GM21447 (cell line): ENCODE data around the gene MEF2D.

ENCODE experiments used
- ATAC-seq: cut with Tn5 transposase; IDR thresholded peaks from one replicate; pipeline ENCODE4 v1.9.1; 2021; ENCODE audit not compliant: unreplicated experiment

MEF2D gene

GRCh38 chr1:156448134-156448967 lies 52.2 kb downstream of the MEF2D start:
- ATAC-seq, result no peak

- no peak for ATAC-seq
Observed at GRCh38 chr1:156445789-156446263, 54.7 kb downstream of the MEF2D start.

DNA sequence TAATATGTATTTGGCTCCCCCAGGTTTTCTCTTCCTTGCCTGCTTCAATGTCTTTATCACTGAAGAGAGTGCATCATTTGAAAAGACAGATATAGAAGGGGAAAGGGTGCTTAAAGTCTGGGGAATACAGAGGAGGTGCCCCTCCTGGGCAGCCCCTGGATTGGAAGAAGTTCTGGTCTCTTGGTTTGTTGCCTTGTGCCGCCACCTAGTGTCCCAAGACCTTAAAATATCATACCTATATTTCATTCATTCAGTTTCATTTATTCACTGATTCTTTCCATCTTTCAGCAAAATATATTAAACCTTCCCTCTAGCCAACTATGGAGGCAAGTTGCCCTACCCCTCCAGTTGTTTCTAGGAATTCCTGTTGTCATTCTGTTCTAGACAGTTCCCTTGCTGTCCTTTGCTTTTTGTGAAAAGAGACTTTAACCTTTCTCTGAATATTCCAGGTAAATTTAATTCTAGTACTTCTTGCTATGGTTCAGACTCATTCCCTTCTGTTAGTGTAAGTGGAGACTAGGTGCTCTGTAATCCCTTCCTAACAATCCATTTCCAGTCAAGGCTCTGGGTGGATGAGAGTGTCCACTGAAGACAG lies 56.1 kb downstream of the MEF2D start:
- ATAC-seq, result no peak

GRCh38 chr1:156443286-156443685 lies 57.3 kb downstream of the MEF2D start:
- no peak for ATAC-seq

DNA sequence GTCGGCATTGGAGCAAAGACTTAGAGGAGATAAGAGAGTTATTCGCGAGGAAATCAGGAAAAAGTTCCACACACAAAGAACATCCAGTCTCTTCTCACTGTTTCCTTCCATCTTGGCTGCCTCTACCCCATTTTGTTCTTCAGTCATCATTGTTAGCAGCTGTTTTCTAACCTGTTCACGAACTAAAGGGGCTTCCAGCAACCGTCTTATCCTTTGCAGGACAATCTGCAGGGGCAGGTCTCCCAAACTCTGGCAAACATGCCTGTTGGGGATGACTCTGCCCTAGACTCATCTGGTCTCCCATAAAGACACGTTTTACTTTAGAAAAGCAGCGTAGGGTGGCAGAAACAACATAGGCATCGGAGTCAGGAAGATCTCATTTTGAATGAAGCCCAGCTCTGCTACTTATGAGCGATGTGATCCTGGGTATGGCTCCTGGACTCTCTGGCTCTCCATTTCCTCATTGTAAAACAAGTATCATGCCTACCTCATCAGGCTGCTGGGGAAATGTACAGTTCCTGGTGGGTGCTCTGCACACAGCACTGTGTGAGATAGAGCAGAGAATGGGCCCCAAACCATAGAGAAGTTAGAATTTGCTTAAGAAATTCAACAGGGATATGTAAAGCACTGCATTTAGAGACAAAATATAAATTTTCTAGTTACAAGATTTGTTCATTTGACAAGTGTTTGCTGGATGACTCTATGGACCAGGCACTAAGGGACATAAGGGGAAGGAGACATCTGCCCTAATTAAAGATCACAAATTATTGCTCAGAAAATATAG lies 59.7 kb downstream of the MEF2D start:
- ATAC-seq, result no peak

DNA sequence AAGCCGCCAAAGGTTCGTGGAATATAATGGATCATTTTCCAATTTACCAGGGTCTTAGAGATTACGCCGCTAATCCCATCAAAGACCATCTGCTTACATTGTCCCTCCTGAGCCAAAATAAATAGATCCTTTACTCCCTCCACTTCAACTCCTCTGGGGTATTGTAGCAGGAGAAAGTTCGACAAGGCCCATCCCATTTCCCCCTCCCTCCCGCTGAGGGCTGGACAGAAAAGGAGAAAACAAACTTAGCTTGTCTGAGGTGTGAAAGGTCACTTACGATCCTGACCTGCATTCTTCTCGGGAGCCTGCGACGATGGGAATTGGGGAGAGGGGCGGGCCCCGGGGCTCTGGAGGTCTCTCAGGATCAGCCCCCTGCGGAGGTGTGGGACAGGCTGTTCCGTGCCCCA lies 60.8 kb downstream of the MEF2D start:
- ATAC-seq, result no peak

DNA sequence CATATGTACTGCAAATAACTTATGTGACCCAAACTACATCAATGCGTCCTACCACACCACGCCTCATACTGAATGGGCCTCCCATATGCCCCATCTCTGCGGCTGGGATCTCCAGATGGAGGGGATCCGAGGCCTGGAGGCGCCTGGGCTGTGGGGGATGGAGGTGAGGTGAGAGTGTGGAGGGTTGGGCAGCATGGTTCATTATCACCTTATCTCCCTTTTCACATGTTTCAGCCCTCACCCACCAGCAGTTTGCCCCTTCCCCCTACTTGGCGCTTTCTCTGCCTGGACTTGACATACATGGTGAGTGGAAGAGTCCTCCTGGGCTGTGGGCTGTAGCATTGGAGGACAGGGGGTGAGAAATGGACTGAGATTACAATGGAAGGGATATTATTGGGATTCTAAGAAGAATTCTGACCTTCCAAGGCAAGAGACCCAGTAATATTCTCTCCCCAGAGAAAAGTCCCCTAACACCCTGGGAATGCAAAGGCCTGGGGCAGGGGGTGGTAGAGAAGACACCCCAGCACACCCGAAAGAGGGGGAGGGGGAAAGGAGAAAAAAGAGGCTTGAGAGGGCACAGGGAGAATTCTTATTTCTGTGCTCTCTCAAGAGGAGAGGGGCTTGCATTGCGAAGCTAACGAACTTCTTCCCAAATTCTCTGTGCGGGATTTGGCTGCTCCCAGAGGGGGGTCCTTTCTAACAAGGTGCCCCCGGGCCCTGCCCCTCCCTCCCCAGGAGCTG lies 61.4 kb downstream of the MEF2D start:
- ATAC-seq, result no peak

DNA sequence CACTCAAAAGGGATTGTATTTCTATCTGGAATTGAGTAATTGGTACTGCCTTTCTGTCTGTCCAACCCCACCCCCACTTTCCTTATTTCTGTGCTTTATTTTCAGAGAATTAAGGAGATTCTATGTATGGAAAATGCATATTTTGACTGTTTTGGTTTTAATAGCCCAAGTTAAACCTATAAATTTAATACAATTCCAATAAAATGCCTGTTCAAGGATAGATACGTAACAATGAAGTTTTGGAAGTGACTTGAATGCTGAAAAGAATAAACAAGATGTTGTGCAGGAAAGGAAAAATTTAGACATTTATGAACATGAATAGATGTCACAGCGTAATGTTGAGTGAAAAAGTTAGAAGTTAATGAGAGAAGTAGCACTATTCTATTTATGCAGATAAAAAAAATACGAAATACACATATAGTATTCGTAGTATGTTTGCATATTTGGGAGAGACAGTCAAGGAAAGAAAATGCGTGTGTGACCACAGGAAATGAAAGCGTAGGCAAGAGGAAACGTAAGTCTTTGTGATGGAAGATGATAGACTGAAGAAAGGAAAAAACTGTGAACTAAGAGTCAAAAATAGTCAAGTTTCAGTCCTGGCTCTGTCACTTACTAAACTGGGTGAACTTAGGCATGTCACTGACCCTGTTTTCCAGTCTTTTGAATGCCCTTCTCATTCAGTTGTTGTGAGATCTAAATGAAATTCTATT lies 62.1 kb downstream of the MEF2D start:
- ATAC-seq, result no peak

DNA sequence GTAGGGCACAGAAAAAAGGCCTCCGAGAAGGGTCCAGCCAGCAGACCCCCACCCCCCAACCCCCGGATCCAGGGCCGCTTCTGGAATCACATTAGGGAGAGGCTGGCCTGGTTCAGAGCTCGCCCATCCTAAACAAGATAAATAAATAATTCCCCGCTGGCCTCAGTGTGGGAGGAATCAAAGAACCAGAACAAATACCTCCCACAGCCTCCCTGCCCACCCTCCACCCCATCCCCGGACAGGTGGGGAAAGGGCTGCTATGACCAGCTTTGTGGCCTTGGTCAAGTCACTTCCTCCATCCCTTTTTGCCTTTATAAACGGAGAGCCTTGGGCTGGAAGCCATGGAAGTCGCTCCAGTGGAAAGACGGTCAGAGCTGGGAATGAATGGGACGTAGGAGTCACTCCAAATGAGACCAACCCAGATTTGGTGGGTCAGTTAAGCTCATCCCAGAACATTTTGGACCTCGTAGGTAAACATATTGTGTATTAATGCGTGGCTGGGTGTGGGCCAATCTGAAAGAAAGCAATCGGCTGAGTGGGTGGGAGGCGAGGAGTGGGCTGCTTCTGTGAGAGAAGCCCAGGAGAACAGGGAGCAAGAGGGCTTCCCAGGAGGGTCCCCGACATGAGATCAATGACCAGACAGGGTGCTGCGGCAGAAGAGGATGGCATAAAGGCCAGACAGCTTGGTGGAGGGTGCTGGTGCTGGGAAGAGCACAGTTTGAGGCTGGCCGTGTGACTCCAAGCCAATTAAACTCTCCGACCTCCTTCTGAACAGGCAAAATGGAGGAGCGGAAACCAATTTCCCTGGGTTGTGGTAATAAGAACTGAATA lies 63.3 kb downstream of the MEF2D start:
- ATAC-seq, result no peak

DNA sequence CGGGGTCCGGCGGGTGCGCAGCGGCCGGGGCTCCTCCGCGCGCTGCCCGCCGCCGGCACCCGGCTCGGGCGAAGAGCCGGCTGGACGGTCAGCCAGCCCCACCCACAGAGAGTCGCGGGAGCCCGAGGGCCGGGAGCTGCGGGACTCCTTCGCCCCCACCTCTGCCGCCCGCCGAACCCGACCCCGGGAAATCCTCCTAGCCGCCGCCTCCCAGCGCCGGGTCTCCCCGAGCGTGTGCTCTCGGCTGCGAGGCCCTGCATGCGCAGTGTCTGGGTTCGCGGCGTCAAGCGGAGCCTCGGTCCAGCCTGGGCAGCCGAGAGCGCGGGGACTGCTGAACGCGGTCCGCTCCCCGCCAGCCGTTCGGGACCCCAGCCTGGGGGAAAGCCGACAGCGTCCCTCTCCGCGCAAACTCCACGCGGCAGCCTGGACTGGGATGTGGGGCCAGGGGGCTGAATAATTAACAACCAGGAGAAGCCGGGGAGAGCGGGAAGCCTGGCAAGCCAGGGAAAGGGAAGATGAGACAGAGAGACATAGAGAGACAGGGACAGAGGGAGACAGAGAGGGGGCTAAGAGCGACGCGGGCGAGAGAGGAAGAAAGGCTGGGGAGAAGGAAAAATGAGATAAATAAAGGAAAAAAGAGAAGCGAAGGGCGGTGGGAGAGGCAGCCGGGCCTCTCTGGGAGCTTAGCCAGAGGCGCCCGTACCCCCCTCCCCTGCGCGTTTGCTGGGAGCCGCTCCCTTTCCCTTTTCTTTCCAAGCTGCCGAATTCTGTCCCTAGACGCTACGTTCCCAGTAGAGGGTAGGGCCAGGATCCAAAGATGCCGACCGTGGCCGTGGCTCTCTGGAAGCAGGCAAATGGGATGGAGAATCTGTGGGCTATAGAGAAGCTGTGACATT lies 64.2 kb downstream of the MEF2D start:
- ATAC-seq, result no peak

DNA sequence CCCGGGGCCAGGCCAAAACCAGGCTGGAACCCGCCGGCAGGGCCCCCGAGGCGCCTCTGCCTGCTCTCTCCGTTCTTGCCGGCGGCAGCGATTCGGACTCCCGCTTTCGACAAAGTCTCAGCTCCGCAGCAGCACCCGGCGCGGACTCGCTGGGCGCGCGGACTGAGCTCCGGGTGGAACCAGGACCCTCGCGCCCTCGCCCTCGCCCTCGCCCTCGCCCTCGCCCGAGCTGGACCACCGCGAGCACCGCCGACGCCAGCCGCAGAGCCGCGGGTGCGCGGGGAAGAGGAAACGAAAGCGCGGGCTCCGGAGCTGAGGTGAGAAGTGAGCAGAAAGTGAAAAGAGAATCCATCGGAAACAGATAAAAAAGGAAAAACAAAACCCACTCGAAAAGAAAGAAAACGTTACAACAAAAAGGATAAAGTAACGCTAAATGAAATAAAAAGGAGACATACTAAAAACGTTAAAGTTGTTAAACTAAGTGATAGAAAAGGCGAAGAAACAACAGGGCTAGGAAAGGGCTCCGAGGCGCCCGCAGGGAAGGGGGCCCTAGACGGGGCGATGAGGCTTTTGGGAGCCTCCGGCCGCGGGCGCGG lies 64.9 kb downstream of the MEF2D start:
- no peak for ATAC-seq

GRCh38 chr1:156434989-156435544 lies 65.5 kb downstream of the MEF2D start:
- no peak for ATAC-seq

DNA sequence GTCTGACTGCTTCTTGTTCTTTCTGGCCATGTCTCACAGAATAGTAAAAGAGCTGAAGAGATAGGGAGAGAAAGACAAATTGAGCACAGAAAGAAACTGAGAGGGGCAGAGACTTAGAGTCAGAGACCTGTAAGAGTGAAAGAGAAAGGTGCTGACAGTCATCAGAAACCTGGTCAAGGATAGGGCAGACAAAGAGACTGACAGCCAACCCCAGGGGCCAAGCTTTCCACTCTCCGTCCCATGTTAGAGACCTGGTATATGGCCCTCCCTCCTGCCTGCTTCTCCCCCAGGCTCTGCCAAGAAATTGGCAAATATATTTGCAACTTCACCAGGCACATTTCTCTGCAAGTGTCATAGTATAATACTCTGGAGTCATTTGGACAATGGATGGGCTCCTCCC lies 67.0 kb downstream of the MEF2D start:
- no peak for ATAC-seq

GRCh38 chr1:156433032-156433431 lies 67.5 kb downstream of the MEF2D start:
- no peak for ATAC-seq

GRCh38 chr1:156432669-156433018 lies 67.9 kb downstream of the MEF2D start:
- ATAC-seq, result no peak

DNA sequence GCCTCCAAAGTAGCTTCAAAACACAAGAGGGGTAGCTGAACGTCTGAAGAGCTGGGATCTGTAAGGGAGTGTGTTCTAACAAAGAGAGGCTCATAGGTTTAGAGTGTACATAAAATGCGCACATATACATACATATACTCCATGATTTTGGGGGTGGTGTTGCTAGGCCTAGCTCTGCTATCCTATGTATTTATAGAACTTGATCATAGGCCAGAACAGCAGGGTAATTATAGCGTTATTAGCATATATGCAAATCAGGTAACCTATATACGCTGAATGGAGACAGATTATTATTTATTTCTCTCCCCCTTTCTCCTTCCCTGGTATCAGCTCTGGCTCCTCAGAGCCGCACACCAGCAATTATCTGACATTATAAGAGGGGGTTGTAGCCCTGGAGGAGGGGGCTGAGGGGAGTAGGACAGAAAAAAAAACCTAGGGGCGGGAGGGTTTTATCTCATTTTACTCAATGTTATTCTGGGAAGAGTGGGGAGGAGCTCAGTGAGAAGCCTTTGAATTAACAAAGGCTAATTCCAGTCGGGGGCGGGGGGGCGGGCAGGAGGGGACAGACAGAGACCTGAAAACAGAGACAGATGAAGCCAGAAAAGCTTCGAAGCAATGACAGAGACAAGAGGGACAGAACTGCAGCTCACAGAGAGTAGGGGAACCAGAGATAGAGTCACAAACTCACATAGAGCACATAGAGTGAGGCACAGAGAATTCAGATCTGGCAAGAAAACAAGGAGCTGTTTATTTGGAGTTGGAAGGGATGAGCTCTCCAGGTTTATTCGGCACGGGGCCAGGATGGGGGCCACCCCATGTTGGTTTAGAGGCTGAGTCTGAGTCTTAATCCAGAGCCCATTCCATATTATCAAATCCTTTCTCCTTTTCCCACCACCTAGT lies 68.6 kb downstream of the MEF2D start:
- ATAC-seq, result no peak

- no peak for ATAC-seq
Observed at GRCh38 chr1:156431366-156431765, 69.2 kb downstream of the MEF2D start.
